HG03175 (cell line): Measurements from ENCODE around the gene PHPT1.
"Not testable (repeated sequence)": the region's sequence is repeated elsewhere in the genome, so short reads cannot be mapped to it uniquely, and the experiment has no call there.

Source experiments
- ATAC-seq: cut with Tn5 transposase; IDR thresholded peaks from one replicate; pipeline ENCODE4 v1.9.1; 2021; ENCODE audit warnings: mild to moderate bottlenecking, moderate library complexity; ENCODE audit not compliant: unreplicated experiment

PHPT1 gene

DNA sequence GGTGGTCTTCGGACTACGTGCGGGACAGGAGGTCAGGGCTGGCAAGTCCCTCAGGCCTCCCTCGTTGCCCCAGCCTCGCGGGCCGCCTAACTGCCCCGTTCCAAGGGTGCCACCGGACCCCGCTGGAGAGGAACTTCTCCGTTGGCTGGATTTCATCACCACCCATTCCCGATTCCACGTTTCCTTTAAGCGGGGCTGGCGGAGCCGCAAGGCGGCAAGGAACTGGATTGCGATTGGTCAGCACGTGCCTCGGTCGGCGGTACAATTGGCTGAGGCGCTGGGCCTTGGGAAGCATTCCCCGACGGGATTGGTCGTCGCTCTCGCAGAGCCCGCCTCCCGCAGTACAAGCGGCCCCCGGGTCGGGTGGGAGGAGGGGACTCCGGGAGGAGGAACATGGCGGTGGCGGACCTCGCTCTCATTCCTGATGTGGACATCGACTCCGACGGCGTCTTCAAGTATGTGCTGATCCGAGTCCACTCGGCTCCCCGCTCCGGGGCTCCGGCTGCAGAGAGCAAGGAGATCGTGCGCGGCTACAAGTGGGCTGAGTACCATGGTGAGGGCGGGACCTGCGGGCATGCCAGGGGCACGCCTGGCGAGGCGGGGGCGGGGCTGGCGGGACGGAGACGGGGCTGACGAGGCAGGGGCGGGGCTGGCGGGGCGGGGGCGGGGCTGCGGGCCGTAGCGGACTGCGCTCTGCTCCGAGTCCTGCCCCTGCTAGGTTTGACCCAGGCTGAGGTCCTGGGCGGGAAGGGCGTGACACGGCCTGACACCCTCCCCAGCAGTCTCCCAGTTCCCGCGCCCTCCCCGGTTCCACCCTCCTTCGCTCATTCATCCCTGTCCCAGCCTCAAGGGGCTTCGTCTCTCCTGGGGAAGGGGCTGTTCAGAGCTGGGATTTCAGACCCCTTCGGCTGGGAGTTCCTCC lies at the start of gene PHPT1:
PHPT1 (plus strand) TSS at position 372 of the 922 bp plus-strand sequence; CDS start at position 394, 22 bp downstream.
- peak; percentile 86 for ATAC-seq

- peak; percentile 51 for ATAC-seq
Observed at GRCh38 chr9:136799854-136800657, 49.2 kb upstream of the PHPT1 start.

- no peak for ATAC-seq
Observed at GRCh38 chr9:136802321-136802720, 46.9 kb upstream of the PHPT1 start.

DNA sequence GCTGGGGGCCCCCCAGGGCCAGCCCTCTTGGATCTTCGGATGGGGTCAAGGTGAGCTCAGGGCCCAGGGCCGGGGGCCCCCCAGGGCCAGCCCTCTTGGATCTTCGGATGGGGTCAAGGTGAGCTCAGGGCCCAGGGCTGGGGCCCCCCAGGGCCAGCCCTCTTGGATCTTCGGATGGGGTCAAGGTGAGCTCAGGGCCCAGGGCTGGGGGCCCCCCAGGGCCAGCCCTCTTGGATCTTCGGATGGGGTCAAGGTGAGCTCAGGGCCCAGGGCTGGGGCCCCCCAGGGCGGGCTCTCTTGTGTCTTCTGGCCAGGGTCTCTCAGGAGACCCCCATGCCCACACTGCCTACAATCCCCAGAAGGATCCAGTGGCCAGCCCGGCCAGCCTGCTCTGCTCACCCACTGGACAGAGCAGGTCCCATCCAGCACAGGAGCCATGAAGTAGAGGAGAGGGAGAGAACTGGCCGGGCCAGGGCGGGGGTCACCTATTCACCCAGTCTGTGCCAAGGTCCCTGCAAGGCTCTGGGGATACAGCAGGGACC lies 46.1 kb upstream of the PHPT1 start:
- ATAC-seq = not testable (repeated sequence)

GRCh38 chr9:136803551-136804508 lies 45.4 kb upstream of the PHPT1 start:
- no peak for ATAC-seq

DNA sequence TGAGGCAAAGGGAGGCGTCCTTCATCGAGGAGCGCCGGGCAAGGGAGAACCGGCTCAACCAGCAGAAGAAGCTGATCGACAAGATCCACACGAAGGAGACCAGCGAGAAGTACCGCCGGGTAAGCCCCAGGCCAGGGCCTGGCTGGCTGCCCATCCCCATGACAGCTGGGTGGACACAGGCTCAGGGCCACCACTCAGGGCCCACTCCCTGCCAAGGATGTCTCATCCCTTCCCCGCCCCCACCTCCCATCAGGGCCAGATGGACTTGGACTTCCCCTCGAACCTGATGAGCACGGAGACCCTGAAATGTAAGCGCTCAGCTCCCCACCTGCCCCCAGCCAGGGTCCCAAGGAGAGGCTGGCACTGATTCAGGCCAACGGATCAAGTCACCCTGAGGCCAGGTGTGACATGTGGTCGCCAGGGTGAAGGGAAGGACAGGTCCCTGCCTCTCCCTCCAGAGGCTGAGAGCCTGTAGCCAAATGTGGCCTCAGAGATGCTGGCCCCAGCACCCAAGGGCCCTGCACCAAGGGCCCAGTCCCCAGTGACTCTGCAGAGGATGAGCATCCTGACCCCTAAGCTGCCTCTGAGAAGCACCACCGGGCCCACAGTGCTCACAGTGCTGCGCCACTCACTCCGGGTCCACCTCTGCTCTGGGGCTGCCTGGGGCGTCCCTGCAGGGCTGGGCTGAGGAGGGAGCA lies 44.6 kb upstream of the PHPT1 start:
- ATAC-seq = no peak

DNA sequence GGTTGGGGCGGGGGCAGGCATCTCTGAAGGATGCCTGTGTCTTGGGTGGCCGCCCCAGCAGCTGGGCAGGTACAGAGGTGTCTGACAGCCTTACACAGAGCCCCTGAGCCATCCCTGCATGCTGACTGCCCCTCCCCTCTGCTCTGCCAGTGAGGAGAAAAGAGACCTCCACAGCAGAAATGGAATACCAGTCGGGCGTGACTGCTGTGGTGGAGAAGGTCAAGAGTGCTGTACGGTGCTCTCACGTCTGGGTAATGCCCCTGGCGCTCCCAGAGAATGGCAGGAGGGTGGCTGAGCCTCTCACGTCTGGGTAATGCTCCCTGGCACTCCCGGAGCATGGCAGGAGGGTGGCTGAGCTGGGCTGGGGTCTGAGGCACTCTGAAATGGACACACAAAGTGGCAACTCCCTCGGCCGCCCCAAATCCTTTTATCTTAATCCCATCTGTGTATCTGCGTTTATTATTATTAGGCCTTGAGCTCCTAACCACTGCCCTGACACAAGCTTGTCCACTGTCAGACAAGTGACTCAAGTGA lies 43.9 kb upstream of the PHPT1 start:
- ATAC-seq = no peak

DNA sequence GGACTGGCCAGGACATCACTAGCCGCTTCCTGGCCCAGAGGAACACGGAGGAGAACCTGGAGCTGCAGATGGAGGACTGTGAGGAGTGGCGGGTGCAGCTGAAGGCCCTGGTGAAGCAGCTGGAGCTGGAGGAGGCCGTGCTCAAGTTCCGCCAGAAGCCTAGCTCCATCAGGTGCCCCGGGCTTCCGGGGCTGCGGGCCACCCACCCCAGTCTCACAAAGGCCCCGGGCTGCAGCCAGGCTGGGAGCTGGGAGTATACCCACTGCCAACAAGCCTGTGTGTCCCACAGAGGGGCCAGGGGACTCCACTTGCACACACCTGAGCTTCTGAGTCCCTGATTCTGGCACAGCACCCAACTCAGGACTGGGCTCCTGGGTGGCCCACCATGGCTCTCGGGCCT lies 43.1 kb upstream of the PHPT1 start:
- no peak for ATAC-seq

GRCh38 chr9:136806631-136807201 lies 42.5 kb upstream of the PHPT1 start:
- ATAC-seq = no peak

DNA sequence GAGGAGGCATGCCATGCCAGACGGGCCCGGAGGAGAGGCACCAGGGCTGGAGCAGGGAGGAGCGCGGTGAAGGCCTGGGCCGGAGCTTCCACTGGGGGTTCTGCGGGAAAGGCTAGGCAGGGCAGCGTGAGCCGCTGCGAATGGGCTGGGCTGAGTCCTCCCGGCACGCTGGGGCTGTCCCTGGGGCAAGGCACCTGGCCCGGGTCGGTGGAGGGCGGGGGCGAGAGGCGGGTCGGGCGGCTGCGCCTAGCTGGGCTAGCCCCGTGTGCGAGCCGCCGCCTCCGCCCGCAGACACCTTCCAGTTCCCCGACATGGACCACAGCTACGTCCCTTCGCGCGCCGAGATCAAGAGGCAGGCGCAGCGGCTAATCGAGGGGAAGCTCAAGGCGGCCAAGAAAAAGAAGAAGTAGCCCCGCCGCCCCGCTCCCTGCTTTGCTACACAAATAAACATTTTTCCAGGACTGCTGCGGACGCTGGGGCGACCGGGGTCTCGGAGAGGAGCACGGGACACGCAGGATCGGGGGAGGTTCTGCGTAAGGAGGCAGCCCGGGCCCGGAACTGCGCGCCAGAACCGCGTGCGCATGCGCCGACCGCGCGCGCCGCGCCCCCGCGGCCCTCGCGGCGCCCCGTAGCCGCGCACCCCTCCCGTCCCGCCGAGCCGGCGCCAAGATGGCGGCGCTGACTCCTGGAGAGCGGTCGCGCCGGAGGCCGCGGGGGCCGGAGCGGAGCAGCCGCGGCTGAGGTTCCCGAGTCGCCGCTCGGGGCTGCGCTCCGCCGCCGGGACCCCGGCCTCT lies 41.7 kb upstream of the PHPT1 start, which contains the start of gene RABL6:
RABL6 (plus strand) TSS at position 668 of the 794 bp plus-strand sequence. CDS start 249 bp downstream, outside the sequence.
- peak; percentile 85 for ATAC-seq

GRCh38 chr9:136808075-136808805 lies 41.0 kb upstream of the PHPT1 start:
- ATAC-seq = peak; percentile 30

DNA sequence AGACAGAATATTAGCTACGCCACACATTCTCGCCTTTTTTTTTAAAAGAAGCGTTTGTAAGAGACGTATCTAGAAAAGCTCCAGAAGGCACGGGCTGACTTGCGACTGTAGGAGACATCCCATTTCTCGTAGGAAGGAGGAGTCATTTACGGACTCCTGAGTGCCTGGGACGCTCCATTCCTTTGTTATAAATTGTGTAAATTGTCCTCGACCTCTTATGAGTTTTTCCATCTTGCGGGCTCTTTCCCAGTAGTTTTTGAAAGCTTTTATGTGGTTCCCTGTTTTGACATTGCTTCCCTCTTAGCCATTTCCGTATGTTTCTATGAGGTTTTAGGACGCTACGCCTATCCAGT lies 40.4 kb upstream of the PHPT1 start:
- no peak for ATAC-seq

- no peak for ATAC-seq
Observed at GRCh38 chr9:136814725-136815421, 34.3 kb upstream of the PHPT1 start.

DNA sequence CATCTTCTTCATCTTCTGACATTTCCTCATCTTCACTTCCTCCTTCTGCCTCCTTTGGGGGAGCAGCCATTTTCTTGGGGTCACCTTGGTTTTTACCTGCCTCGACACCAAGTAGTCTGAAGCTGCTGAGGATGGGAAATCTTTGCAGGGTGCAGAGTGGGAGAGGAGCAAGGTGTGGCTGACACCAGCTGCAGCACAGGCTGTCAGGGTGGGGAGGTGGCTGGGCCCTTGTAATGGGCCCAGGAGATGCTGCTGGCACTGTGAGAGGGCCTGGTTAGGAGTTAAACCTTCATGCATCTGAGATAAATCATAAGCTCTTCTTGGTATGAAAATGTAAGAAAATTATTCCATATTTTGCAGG lies 33.8 kb upstream of the PHPT1 start:
- no peak for ATAC-seq

GRCh38 chr9:136820971-136821825 lies 28.0 kb upstream of the PHPT1 start:
- ATAC-seq = no peak
